Measurements from ENCODE around the gene TTC5.
"Not testable (repeated sequence)": the region's sequence is repeated elsewhere in the genome, so short reads cannot be mapped to it uniquely, and the experiment has no call there.

The TTC5 gene

GRCh38 chr14:20302042-20302755, 3.6 kb downstream of the TTC5 start:
- DNase-seq (ENCODE audit: low spot score) = no peak

DNA sequence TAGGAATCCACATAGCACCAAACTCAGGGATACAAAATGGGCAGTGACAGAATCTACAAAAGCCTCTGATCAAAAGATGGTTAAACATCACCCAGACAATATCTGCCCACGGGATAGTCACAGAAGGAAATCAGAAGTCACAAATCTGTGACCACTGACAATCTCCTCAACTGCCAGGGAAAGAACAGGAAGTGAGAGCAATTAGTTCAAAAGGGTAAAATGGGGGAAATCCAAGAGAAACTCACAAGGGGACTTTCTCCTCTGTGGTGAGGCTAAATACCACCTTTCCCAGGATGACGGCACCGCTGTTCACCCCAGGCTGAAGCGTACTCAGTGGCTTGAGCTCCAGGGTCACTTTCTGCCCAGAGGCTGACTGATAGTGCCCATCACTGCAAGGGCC, 10.7 kb downstream of the TTC5 start:
- DNase-seq (ENCODE audit: low spot score) = no peak

GRCh38 chr14:20294636-20295035, 11.1 kb downstream of the TTC5 start:
- no peak for DNase-seq (ENCODE audit: low spot score)

- not testable (repeated sequence) for DNase-seq (ENCODE audit: low spot score)
These were observed 23.8 kb downstream of the TTC5 start for GRCh38 chr14:20281998-20282397.

DNA sequence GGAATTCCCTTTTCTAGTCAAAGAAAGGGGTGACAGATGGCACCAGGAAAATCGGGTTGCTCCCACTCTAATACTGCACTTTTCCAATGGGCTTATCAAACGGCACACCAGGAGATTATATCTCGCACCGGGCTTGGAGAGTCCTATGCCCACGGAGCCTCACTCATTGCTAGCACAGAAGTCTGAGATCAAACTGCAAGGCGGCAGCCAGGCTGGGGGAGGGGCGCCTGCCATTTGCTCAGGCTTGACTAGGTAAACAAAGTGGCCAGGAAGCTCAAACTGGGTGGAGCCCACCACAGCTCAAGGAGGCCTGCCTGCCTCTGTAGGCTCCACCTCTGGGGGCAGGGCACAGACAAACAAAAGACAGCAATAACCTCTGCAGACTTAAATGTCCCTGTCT, 25.5 kb downstream of the TTC5 start:
- DNase-seq (ENCODE audit: low spot score) = not testable (repeated sequence)

GRCh38 chr14:20278414-20278813, 27.3 kb downstream of the TTC5 start:
- no peak for DNase-seq (ENCODE audit: low spot score)

DNA sequence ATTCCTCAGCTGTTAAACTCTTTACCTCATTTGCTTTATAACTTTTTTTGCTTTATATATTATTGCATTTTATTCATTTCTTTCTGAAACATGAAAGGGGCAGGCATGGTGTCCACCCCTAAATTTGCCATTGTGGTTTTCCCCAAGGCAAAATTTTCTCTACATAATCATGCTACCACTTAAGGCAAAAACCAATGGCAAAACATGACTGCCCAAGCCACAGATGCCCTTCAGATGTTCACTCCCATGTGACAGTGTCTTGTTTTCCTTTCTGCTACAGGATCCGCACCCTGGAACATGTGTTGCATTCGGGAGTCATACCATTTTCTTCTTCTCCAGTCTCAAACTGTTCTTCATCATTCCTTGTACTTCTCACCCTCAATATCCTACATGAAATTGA, 28.3 kb downstream of the TTC5 start:
- no peak for DNase-seq (ENCODE audit: low spot score)

DNA sequence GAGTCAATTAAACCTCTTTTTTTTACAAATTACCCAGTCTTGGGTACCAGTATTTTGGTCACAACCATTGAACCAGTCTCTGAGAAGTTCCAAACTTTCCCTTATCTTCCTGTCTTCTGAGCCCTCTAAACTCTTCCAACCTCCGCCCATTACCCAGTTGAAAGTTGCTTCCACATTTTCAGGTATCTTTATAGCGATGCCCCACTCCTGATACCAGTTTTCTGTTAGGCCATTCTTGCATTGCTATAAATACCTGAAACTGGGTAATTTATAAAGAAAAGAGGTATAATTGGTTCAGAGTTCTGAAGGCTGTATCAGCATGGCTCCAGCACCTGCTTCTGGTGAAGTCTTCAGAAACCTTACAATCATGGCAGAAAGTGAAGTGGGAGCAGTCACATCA, 31.7 kb downstream of the TTC5 start:
- DNase-seq (ENCODE audit: low spot score) = no peak

DNA sequence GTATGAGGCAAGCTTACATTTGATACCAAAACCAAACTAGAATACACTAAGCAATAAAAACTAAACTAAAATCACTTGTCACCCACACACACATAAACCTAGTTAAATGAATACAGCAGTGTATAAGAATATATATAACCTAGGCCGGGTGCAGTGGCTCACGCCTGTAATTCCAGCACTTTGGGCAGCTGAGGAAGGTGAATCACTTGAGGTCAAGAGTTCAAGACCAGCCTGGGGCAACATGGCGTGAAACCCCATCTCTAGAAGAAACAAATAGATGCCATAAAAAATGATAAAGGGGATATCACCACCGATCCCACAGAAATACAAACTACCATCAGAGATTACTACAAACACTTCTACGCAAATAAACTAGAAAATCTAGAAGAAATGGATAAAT, 41.4 kb downstream of the TTC5 start:
- not testable (repeated sequence) for DNase-seq (ENCODE audit: low spot score)

DNA sequence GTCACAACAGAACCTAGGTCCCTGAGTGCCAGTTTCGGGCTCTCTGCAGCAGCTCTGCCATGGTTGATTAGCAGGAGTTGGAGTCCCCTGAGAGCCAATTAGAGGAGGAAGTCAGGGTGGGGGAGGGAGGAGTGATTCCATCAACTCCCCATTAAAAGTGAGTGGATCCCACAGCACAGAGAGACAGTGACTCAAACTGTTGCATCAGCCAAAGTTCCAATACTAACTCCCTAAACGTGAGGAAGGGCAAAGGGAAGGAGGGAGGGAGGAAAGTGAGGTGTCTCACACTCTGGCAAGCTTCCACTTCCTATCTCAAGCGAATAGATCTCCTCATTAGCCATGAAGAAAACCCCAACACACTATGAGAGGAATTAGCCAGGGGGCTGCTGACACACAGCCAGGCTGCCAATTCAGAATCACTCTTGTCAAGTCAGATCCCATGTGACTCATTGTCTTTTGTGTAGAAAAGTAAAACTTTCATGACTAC, 43.1 kb downstream of the TTC5 start:
- peak; percentile 11 for DNase-seq (ENCODE audit: low spot score)

DNA sequence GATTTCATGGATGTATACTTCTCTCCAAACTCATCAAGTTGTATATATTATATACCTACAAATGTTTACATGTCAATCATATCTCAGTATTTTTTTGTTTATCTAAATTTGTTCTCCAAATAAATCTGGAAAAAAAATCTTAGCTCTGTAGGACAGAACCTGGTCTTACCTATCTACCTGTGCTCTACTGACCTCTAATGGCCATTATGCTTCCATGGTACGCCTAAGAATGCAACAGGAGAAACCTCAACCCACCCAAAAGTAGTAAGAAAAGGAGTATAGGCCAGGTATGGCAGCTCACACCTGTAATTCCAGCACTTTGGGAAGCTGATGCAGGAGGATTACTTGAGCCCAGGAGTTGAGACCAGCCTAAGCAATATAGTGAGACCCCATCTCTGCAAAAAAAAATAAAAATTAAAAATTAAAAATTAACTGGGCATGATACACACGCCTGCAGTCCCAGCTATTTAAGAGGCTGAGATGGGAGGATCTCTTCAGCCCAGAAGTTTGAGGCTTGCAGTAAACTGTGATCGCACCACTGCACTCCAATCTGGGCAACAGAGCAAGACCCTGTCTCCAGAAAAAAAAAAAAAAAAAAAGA, 58.0 kb downstream of the TTC5 start:
- peak; percentile 48 for DNase-seq (ENCODE audit: low spot score)
